Neural crest cell (in vitro differentiated cells): ENCODE data around the gene SMC5. TPM values are rescaled to one million over a fixed set of nuclear protein-coding genes. Genes with fewer than 3 reads are reported as not detected.

Experiments
- DNase-seq: peaks from one replicate; pipeline ENCODE4 v3.0.0; 2021; ENCODE audit warnings: low read depth, mixed read lengths, low spot score
- H3K27ac Mint-ChIP-seq: one replicate; pipeline ENCODE4 v1.8.0; 2021; ENCODE audit warnings: mild to moderate bottlenecking, mixed read lengths; ENCODE audit not compliant: unreplicated experiment
- H3K27me3 Mint-ChIP-seq: 2 replicates; pipeline ENCODE4 v1.8.0; 2021; ENCODE audit warnings: low read depth, mild to moderate bottlenecking, mixed read lengths
- H3K36me3 Mint-ChIP-seq: 2 replicates; pipeline ENCODE4 v1.8.0; 2021; ENCODE audit warnings: low read depth, mild to moderate bottlenecking, mixed read lengths
- H3K4me1 Mint-ChIP-seq: 2 replicates; pipeline ENCODE4 v1.8.0; 2021; ENCODE audit warnings: mixed read lengths
- H3K4me3 Mint-ChIP-seq: one replicate; pipeline ENCODE4 v1.8.0; 2021; ENCODE audit warnings: mild to moderate bottlenecking, mixed read lengths
- H3K9me3 Mint-ChIP-seq: 2 replicates; pipeline ENCODE4 v1.8.0; 2021; ENCODE audit warnings: mixed read lengths
- total RNA-seq: library from RNA; stranded (reverse); gene quantifications from 2 replicates; pipeline ENCODE4 v1.2.1, GENCODE V29; 2021
- TF ChIP-seq, protein P1 (sequence below): fragments of 200-600 bp; sonication (generic); conservative IDR thresholded peaks from 2 replicates; pipeline ENCODE4 v1.5.0; 2021; ENCODE audit warnings: antibody characterized with exemption, mild to moderate bottlenecking

The SMC5 gene
- total RNA-seq, 1 donor from 2014 or later, result 28.7 TPM

DNA sequence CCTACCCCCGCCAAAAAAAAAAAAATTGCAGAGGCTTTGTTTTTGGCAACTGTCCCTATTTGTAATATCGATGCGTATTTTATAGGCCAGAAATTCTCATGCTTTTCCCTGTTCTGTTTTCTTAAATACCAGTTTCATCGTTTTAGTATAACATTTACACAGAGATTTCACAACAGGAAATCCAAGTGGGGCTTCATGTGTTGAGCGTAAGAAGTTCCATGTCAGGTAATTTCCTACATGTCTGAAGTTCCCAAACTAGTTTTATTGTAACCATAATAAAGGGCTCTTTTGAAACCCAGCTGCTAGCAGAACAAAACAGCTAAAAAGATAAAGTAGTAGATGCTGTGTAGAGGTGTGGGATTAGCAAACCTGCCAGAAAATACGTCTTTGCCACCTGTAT is 4.2 kb downstream of the SMC5 start:
- H3K9me3 Mint-ChIP-seq, result no peaks in the 10 kb centered on the region
- peaks cover 30% of the 10 kb centered on the region for H3K36me3 Mint-ChIP-seq

DNA sequence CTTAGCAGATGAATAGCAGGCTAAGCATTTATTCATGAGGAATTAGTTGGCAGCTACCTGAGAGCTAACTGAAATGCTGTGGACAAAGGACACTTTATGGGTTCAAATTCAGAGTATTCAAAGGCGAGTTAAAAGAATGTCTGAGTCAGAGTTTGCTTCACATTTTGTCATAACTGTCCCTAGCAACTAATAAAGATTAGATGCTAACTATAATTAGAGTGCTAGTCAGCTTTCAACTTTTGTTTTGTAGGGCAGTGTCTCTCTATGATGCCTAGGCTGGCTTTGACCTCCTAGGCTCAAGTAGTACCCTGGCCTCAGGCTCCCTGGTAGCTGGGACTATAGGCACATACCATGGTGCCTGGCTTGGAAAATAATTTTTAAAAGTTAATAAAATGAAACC is 4.6 kb downstream of the SMC5 start:
- no peaks in the 10 kb centered on the region for H3K27me3 Mint-ChIP-seq
- H3K4me3 Mint-ChIP-seq, result no peak overlapping the region
- H3K27ac Mint-ChIP-seq, result no peak overlapping the region
- no peaks in the 10 kb centered on the region for H3K9me3 Mint-ChIP-seq
- TF ChIP-seq, protein P1, sequence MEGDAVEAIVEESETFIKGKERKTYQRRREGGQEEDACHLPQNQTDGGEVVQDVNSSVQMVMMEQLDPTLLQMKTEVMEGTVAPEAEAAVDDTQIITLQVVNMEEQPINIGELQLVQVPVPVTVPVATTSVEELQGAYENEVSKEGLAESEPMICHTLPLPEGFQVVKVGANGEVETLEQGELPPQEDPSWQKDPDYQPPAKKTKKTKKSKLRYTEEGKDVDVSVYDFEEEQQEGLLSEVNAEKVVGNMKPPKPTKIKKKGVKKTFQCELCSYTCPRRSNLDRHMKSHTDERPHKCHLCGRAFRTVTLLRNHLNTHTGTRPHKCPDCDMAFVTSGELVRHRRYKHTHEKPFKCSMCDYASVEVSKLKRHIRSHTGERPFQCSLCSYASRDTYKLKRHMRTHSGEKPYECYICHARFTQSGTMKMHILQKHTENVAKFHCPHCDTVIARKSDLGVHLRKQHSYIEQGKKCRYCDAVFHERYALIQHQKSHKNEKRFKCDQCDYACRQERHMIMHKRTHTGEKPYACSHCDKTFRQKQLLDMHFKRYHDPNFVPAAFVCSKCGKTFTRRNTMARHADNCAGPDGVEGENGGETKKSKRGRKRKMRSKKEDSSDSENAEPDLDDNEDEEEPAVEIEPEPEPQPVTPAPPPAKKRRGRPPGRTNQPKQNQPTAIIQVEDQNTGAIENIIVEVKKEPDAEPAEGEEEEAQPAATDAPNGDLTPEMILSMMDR, result no peak
- peaks cover 30% of the 10 kb centered on the region for H3K36me3 Mint-ChIP-seq
- no peak for DNase-seq
- H3K4me1 Mint-ChIP-seq, result peaks cover 36% of the 10 kb centered on the region

More for the DNA sequence above, 4.2 kb downstream of the SMC5 start:
- TF ChIP-seq, protein P1, result no peak
- Mint-ChIP-seq H3K27me3 (no peaks in the 10 kb centered on the region), H3K4me3 (no peak overlapping the region), H3K27ac (no peak overlapping the region), H3K4me1 (peaks cover 40% of the 10 kb centered on the region)
- no peak for DNase-seq

GRCh38 chr9:70278305-70278704 is 19.5 kb downstream of the SMC5 start:
- Mint-ChIP-seq H3K36me3 (peaks cover 28% of the 10 kb centered on the region), H3K27ac (no peak overlapping the region), H3K27me3 (no peaks in the 10 kb centered on the region), H3K4me3 (no peak overlapping the region), H3K9me3 (no peaks in the 10 kb centered on the region), H3K4me1 (no peaks in the 10 kb centered on the region)
- TF ChIP-seq, protein P1, result no peak
- DNase-seq, result no peak

GRCh38 chr9:70283848-70284247 is 25.1 kb downstream of the SMC5 start:
- H3K36me3 Mint-ChIP-seq, result peaks cover 11% of the 10 kb centered on the region
- H3K27me3 Mint-ChIP-seq, result no peaks in the 10 kb centered on the region
- no peak overlapping the region for H3K27ac Mint-ChIP-seq
- no peak overlapping the region for H3K4me3 Mint-ChIP-seq
- no peak for DNase-seq
- TF ChIP-seq, protein P1, result no peak
- H3K9me3 Mint-ChIP-seq, result no peaks in the 10 kb centered on the region
- H3K4me1 Mint-ChIP-seq, result no peaks in the 10 kb centered on the region

GRCh38 chr9:70285246-70285645 is 26.5 kb downstream of the SMC5 start:
- Mint-ChIP-seq H3K4me3 (no peak overlapping the region), H3K27ac (peak overlapping the region; percentile 35), H3K36me3 (peaks cover 14% of the 10 kb centered on the region)

More at GRCh38 chr9:70285246-70285645, 26.5 kb downstream of the SMC5 start:
- H3K9me3 Mint-ChIP-seq, result no peaks in the 10 kb centered on the region
- no peaks in the 10 kb centered on the region for H3K4me1 Mint-ChIP-seq
- no peak for DNase-seq
- TF ChIP-seq, protein P1, result no peak
- H3K27me3 Mint-ChIP-seq, result no peaks in the 10 kb centered on the region
